ENCODE results near the gene MAG.

Gene MAG

DNA sequence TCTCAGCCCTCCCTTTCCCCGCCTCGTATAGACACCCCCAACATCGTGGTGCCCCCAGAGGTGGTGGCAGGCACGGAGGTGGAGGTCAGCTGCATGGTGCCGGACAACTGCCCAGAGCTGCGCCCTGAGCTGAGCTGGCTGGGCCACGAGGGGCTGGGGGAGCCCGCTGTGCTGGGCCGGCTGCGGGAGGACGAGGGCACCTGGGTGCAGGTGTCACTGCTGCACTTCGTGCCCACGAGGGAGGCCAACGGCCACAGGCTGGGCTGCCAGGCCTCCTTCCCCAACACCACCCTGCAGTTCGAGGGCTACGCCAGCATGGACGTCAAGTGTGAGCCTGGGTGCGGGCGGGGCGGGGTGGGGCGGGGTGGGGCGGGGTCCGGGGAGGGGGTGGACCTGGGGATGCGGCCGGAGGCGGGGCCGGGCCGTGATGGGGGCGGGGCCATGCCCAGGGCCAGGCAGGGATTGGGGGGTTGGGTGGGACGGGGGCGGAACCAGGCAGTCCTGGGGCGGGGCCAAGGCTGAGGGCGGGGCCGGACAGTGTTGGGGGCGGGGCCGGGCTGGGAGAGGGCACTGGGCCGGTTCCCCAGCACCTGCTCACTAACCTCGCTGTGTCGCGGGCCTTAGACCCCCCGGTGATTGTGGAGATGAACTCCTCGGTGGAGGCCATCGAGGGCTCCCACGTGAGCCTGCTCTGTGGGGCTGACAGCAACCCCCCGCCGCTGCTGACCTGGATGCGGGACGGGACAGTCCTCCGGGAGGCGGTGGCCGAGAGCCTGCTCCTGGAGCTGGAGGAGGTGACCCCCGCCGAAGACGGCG is 7.8 kb downstream of the MAG start:
- no peak for DNase-seq

DNA sequence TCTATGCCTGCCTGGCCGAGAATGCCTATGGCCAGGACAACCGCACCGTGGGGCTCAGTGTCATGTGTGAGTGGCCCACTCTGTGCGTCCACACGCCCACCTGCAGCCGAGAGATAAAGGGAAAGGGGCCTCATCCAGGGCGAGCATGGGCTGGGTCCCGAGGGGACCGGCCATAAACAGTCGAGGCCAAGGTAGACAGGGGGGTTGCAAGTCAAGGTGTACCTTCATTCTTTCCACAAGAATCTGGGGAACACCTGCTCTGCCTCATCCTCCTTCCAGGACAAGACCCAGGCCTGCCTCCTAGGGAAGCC is 8.3 kb downstream of the MAG start:
- no peak for DNase-seq

DNA sequence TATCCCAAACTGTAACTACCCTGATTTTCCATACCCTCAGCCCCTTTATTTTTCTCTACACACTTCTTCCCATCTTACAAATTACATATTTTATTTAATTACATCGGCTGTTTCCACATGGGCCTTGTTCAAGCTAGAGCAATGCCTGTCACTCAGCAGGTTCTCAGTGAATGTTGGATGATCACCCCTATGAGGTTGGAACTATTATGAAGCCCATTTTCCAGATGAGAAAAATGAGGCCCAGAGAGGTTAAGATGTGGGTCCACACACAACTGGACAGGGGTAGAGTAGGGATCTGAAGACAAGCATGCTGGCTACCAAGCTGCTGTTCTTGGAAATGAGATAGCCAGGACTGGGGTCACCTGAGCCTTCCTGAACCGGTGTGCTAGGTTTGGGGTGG is 10.0 kb downstream of the MAG start:
- DNase-seq: no peak

DNA sequence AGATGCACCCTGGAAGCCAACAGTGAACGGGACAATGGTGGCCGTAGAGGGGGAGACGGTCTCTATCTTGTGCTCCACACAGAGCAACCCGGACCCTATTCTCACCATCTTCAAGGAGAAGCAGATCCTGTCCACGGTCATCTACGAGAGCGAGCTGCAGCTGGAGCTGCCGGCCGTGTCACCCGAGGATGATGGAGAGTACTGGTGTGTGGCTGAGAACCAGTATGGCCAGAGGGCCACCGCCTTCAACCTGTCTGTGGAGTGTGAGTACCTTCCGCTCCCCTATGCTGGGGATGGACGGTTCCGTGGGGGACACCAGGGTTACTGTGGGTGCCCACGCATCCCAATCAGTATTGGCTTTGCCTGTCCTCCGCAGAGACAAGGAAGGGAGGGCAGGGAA is 10.5 kb downstream of the MAG start:
- DNase-seq: no peak

DNA sequence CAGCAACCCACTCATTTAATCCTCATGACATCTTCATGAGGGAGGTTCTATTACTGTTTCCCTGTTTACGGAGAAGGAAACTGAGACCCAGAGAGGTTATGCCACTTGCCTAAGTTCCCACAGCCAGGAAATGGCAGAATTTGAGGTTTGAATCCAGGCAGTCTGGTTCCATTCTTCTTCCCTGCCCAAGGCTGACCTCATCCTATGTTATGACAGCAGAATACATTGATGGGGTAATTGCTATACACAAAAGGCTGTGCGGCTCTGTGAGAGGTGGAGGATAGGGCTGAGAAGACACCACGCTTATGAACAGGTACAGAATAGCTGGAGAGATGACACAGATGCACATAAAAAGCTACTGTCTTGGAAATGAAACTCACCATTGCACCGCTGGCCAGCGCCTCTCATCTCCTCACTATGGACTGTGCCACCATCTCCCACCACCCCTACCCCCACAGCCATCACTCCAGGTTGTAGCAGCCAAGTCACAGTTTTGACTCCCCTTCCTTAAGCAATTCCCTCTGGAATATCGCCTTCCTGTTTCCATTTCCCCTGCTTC is 11.5 kb downstream of the MAG start:
- no peak for DNase-seq

DNA sequence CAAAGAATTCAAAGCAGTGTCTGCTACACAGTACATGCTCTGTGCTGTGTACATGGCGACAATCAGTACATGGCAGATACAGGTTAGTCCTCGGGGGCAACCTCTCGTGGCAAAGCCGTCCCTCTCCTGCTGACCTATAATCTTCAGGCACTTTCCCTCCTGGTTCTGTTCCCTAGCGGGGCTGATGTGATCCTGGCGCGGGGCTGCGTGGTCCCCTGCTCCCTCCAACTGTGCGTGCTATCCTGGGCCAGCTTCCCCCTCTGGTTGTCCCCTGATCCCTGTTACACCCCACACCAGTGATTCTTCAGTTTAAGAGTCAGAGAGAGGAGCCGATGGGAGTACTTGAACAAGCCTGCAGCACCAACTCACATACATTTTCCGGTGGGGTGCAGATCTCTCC is 12.1 kb downstream of the MAG start:
- no peak for DNase-seq

DNA sequence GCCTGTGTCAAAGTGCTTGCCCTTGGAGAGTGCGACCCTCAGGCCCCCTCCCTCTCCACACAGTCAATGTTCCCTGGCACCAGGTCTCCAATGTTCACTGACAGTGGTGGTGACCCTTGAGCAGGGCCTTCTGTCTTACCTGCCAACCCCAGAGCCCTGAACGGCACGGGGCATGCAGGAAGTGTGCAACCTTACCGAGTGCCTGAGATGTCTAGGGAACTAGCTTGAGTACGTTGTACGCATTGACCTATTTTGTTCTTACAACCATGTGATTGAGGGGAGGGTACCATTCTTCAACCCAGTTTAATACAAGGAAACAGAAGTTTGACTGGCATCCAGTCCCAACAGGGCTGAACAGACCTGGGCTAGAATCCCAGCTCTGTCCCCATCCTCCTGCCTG is 13.2 kb downstream of the MAG start:
- DNase-seq: no peak

DNA sequence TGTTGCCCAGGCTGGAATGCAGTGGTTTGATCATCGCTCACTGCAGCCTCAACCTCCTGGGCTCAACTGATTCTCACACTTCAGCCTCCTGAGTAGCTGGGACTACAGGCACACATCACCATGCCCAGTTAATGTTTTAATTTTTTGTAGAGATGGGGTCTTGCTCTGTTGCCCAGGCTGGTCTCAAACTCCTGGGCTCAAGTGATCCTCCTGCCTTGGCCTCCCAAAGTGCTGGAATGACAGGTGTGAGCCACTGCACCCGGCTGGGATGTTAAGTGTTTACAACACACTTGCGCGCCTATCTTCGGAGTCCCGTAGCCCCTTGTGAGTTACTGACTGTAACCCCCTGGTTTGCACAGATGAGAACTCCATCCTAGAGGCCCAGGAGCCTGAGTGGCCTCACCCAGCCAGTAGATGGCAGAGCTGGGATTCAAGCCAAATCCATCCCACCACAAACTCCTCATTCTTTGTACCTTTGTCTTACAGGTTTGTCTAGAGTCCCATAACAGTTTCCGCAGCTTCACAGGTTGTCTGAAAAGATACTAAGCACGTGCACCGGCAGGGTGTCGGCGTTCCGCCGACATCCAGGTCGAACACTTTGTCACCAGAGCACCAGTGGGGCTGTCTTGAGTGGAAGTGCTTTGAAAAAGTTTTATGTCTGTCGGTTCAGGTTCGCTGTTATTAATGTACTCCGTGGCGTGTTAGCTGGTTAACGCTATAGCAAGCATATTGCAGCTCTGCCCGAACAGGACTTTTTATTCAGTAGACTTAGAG is 14.7 kb downstream of the MAG start:
- DNase-seq: no peak

DNA sequence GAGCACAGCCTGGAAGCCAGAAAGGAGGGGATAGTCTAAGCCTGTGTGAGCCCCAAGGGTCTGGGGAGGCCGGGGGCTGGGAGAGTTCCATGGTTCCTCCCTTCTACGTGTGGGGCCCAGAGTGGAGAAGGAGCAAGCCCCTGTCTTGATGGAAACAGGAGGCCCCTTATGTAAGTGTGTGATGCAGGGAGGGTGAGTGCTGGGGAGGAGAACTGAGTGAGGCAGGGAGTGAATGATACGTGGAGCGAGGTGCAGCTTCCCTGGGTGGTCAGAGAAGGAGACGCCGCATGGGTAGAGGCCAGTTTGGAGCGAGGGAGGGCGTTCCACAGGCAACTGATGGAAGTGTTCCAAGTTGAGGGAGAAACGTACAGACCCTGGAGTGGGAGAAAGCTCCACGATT is 16.0 kb downstream of the MAG start:
- no peak for DNase-seq

DNA sequence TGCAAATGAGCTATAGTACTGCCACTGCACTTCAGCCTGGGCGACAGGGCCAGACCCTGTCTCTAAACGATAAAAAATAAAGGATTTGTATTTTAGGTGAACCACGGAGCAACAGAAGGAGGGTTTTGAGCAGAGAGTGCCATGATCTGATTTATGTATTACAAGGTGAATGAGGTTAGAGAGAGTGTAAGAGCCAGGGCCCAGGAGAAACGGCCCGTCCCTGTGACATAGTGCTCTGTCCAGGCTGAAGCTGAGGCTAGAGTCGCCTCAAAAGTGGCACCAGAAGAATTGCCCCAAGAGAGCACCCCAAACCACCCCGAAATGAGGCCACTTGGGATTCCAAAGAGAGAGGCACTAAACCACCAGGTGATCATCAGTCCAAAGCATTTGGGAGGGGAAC is 16.9 kb downstream of the MAG start:
- DNase-seq: no peak

DNA sequence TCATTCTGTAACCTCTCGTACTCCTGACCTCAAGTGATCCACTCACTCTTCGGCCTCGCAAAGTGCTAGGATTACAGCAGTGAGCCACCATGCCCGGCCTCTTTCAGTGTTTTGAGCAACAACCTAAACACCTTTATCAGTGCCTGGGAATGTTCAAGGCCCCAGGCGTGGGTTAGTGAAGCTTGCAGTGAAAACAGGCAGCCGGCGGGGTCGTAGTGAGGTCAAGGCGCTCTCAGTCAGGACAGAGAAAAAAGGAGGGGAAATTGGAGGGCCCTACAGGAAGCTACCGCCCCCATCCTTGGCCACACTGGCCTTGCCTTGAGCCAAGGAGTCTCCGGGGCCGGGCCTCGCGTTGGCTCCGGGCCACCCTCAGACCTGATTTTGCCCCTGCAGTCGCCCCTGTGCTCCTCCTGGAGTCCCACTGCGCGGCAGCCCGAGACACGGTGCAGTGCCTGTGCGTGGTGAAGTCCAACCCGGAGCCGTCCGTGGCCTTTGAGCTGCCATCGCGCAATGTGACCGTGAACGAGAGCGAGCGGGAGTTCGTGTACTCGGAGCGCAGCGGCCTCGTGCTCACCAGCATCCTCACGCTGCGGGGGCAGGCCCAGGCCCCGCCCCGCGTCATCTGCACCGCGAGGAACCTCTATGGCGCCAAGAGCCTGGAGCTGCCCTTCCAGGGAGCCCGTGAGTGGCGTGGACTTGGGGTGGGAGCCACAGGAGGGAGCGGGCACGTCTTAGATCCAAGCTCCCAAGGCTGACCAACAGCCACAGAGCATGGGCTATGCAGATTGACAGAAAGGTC is 17.7 kb downstream of the MAG start:
- DNase-seq: no peak

DNA sequence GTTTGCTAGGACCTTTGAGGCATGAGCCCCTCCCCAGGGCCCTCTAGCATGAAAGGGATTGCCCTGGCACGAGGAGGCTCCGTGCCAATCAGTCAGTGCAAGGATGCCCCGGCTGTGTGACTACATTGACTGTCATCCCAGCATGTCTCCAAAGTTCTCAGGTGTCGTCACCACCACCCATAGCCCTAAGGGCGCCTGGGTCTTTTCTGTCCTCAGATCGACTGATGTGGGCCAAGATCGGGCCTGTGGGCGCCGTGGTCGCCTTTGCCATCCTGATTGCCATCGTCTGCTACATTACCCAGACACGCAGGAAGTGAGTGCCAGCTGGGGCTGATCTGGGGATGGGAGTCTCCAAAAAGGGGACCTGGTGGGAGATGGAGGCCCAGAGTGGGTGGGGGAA is 18.4 kb downstream of the MAG start:
- DNase-seq: no peak

DNA sequence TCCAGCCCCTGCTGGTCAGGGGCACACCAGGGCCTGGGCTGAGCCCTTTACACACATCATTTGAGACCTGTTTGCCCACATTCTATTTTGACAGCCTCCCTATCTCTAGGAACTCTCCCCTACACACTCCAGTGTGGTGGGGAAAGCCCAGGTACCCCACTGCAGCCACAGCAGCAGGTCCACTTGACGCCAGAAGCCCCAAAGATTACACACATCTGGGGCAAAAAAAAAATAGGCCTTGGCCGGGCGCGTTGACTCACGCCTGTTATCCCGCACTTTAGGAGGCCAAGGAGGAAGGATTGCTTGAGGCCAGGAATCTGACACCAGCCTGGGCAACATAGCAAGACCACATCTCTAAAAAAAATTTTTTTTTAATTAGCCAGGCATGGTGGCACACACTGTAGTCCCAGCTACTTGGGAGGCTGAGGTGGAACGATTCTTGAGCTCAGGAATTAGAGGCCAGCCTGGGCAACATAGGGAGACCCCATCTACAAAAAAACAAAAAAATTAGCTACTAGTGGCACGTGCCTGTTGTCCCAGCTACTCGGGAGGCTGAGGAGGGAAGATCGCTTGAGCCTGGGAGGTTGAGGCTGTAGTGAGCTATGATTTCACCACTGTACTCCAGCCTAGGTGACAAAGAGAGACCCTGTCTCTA is 19.0 kb downstream of the MAG start:
- DNase-seq: no peak

DNA sequence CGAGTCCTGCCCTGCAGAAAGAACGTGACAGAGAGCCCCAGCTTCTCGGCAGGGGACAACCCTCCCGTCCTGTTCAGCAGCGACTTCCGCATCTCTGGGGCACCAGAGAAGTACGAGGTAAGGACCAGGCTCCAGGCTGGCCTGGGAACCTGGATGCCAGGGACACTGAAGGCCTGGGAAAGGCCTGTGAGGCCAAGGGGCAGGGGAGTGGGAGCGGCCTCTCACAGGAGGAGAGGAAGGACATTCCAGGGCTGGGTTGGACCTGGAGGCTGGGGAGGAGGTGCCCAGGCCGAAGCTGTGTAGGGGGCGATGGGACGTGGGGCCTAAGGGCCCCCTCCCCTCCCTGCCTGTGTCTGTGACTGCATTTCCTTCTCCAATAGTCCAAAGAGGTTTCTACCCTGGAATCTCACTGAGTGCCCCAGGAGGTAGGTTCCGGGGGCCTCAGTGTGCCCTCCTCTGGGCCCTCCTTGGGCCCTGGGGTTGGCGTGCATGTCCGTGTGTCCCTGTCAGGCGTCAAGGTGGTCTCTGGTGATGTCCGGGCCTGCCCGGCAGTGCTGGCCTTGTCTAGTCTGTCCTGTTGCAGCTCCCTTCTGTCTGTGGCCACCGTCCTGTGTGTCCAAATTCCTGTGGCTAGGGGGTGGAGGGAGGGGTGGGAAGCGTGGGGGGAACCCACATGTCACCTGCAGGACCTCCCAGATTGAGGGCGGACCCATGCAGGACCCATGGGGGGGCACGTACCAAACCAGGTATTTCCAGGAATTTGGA is 20.1 kb downstream of the MAG start:
- DNase-seq: no peak

DNA sequence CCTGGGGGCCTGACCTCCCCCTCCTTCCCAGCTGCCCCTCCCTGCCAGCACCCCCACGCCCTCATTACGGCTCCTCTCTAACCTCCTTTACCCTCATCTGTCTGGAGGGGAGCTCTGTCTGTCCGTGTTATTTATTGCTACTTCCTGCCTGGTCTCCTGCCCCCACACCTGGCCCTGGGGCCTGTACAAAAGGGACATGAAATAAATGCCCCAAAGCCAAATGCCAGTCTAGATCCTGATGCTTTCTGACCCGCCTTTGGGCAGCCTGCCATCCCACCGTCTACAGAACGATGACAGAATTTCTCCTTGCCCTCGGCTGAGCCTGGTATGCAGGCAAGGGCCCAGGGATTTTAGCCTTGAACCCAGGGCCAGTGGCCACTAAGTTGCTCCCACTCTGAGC is 21.6 kb downstream of the MAG start:
- no peak for DNase-seq

DNA sequence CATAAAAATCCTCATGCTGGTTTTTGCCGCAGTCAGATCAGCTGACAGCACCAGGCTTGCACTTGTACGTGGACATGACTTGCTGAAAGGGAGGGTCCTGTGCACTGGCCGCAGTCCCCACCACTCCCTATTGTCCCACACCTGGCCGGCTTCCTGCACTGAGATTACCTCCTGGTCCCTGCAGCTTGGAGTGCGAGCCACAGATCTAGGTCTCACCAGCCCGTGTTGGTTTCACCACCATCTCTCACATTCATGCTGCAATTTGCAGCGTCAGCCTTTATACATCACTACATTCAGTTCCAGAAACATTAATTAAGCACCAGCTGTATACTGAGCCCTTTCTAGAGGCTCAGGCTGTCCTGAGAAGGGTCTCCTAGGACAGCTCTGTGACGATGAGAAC is 22.1 kb downstream of the MAG start:
- DNase-seq: no peak

DNA sequence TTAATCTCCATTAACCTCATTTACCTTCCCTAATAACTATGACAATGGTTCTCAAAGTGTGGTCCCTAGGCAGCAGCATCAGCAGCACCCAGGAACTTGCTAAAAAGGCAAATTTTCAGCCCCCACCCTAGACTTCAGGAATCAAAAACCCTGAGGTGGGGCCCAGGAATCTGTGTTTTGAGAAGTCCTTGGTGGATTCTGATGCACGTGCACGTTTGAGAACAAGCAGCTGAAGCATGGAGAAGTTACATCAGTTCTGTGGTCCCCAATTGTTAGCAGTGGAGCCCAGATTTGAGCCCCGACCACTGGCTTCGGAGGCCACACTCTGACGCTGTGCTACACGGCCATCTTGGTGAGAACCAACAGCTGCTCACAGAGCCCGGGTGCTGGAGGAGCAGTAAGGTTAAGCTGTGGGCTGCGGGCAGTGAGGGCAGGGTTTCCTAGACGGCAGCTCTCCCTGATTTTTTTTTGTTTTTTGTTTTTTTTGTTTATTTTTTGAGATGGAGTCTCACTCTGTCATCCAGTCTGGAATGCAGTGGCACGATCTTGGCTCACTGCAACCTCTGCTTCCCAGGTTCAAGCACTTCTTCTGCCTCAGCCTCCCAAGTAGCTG is 23.0 kb downstream of the MAG start:
- DNase-seq: no peak

DNA sequence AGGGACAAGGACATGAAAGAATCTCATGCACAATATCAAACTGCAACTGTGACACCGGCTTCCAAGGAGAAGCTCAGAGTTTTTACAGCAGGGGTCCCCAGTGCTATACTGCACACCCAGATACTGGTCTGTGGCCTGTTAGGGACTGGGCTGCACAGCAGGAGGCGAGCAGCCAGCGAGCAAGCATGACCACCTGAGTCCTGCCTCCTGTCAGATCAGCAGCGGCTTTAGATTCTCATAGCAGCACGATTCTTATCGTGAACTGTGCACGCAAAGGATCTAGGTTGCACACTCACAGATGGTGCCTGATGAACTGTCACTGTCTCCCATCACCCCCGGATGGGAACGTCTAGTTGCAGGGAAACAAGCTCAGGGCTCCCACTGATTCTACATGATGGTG is 23.9 kb downstream of the MAG start:
- DNase-seq: no peak

DNA sequence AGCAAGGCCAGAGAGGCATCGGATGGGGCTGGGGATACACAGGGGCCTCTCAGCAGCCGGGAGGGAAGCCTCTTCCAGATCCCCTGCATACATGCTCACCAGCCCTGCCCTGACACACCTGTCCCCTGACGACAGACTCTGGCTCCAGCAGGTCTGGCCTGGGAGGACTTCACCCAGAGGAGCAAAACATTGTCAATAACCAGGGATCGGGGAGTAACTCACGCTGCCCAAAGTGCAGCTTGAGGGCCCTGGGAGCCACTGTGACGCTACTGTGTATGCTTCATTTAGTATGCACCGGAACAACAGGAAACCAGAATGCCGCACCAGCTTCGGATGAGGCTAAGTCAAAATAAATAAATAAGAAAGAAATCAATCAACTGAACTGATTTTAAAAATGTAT is 24.6 kb downstream of the MAG start:
- DNase-seq: no peak

DNA sequence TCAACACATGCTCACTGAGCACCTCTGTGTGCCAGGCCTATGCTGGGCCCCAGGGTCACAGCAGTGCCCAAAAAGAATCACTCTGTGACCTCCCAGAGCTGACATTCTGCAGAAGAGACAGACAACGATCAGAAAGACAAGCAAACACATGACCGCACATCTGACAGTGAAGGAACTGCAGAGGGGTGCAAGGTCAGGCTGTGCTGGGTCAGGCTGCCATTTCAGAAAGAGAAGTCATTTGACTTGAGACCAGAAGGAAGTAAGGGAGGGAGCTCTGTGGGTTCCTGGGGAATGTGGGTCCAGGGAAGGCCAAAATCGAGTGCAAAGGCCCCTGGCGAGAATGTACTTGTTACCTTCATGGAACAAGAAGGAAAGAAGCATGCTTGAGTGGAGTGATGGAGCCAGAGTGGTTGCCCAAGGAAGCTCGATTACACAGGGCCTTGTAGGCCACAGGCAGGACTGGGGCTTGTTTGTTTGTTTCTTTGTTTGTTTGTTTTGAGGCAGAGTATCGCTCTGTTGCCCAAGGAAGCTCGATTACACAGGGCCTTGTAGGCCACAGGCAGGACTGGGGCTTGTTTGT is 25.6 kb downstream of the MAG start:
- no peak for DNase-seq

DNA sequence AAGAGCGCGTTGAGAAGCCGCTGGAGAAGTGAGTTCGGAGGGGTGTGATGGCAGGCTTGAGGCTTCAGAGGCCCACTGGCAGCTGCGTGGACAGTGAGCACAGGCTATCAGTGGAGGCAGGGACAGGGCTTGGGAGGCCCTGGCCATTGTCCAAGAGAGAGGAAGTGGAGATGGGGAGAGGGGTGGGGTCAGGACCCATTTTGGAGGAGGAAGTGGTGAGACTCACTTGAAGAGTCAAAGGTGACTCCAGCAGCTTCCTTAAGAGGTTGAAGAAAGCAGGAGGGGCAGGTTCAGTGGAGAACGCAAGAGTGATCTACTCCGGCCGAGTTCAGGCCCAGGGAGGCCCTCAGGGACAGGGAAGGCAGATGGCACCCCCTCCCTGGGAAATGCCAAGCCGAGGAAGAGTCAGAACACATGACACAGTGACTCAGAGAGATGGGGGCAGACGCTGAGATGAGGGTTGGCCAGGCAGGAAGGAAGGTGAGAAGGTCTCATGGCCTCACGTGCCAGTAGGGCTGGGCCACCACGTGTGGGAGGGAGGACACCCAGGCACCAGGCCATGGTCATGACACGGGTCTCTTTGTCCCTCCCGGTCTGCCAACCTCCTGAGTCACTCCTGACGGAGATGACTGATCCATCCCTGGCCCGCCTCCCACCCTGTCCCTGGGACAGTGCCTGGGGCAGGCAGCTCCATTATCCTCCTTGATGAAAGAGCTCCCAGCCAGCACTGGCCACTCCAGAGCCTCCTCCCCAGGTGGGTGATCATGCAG is 26.9 kb downstream of the MAG start:
- no peak for DNase-seq
